ENCODE results near the gene MACROD2.
"Not testable (repeated sequence)": the region's sequence is repeated elsewhere in the genome, so short reads cannot be mapped to it uniquely, and the experiment has no call there.

Gene MACROD2

DNA sequence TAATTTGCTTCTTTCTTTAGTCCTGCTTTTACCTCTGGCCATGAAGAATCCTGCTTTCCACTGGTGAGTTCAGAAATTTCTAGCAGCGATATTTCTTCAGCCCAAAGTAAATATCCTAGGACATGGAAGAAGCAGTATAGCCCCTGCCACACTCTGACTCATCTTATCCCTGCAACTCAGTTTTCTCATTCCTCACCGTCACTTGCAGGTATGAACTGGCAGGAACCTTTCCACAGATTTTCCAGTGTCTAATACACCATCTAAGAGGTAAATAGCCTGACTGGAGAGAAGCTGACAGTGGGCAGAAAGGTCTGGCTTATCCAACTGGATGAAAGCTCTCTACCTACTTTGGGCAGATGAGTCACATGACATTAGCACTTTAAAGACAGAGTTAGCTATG, 1158.8 kb downstream of the MACROD2 start:
- DNase-seq = no peak

DNA sequence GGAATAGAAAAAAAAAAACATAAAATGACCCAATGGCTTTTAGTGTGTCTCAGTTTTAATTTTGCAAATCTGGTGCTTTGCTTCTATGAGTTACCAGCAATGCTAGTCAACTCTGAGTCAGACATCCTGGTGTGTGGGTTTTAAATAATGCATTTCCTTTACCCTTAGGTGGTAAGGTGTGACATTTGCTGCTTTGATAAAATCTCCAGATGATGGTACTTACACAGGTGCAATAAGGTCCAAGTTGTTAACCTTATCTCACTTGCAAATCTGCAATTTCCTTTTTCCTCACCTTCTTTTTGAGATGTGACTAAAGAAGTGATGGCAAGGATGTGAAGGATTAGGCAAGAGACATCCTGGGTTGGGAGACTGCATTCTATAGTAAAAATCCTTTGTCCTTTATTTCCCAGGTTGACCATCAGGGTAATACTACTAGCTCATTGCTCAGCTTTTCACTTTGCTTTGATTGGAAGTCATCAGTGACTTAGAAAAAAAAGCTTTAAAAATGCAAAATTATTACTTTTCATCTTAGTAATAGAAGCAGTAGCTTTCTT, 1160.6 kb downstream of the MACROD2 start:
- DNase-seq = no peak

DNA sequence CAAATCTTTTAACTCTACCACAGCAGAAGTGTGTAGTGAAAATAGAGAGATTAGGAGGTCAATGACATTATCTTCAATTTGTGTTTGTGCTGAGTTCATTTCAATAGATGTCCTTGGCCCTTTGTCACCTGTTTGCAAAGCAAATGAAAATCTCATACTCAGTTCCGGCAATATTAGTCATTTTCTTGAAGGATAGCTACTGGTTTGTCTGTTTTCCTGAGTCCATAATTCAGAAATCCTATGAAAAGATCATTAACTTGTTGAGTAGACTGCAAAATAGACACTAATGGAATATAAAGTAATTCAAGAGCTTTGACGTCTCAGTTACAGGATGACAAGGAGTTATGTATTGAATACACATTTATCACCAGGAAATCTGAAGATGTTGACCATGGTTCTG, 1163.2 kb downstream of the MACROD2 start:
- no peak for DNase-seq

DNA sequence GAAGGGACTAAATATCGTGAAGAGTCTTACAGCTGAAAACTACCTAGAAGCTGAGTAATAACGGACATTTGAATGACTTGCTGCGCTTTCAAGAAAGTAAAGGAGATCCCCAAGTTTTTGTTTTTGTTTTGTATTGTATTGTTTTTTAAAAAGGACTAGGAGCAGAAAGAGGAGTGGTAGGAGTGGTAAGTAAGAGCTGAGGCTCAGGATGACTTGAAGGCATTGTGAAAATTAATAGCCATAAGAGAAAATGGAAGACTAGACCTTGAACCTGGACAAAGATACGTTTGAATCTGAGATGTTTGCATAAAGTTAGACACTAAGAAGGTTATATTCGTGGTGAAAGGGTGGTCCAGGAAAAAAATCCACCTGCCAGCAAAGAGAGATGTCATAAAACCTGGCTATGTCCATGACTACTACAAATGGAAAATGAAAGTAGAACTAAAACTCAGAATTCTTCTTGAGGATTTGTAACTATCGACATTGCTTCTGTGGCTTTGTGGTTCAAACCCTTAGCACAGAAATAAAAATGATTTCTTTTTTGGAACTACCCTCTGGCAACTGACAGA, 1166.8 kb downstream of the MACROD2 start:
- no peak for DNase-seq

DNA sequence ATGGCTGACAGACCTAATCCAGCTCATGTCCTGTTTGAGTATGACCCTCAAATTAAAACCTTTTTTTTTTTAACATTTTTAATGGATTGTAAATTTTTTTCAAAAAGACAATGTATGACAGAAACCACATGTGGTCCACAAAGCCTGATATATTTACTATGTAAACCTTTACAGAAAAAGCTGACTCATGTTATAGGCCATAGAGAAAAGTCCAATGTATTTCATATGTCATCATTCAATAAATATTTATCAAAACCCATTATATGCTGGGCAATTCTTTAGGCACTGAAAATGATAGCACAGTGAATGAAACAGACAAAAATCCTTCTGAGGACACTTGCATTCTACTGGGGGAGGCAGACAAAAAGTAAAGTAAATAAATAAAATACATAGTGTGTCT, 1168.3 kb downstream of the MACROD2 start:
- no peak for DNase-seq

DNA sequence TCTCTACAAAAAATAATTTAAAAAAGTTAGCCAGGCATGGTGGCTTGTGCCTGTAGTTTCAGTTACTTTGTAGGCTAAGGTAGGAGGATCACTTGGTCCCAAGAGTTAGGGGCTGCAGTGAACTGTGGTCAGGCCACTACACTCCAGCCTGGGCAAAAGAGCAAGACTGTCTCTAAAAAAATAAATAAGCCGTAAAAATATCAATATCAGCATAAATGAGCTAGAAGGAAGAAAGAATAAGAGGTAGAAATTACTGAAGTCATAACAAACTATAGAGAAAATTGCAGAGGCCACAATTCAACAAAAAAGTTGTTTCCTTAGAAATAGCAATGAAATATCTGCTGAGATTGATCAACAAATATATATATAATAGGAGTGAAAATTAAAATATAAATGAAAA, 1169.4 kb downstream of the MACROD2 start:
- DNase-seq = no peak

DNA sequence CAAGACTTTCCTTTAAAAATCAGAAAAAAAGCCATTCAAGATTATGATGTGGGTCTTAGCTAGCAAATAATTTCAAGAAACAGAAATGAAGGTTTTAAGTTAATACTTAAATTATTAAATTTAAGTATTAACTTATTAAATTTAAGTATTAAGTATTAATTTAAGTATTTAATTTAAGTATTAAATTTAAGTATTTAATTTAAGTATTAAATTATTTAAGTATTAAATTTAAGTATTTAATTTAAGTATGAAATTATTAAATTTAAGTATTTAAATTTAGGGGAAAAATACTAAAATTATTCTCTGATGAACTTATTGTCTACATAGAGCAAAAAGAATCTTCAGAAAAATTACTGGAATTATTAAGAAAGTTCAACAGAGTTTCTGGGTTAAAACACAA, 1171.4 kb downstream of the MACROD2 start:
- no peak for DNase-seq

DNA sequence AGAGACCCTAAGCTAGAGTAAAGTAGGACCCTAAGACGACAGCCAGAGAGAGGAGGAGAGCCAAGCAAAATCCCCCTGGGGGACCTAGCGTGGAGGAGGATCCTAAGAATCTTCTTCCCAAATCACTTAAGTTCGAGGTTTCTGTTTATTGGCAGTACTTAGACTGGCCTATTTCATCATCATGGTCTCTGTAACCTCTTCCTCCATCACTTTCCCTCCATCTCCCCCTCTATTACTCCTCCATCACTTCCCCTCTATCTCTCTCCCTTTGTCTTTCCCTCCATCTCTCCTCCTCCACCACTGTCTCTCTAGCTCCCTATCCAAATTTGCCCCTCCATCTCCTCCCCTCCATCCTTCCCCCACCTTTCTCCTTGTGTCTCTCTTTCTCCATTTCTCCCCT, 1175.7 kb downstream of the MACROD2 start:
- DNase-seq = no peak

DNA sequence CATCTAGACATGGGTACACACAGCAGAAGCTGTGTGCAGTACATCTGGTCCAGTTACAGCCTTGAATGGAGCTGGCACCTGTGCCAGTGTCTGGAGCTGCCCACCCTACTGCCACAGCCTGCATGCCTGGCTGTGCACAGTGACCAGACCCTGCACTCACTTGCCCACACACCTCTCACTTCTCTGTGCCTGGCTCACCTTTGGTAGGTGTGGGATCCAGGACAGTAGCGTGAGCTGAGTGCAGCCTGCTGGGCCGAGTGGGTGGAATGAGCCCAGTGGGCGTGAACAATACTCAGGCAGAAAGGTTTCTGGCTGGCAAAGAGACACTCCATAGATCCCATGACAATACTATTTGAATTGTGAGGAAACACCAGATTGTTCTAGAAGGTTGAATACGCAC, 1181.6 kb downstream of the MACROD2 start:
- DNase-seq = no peak

DNA sequence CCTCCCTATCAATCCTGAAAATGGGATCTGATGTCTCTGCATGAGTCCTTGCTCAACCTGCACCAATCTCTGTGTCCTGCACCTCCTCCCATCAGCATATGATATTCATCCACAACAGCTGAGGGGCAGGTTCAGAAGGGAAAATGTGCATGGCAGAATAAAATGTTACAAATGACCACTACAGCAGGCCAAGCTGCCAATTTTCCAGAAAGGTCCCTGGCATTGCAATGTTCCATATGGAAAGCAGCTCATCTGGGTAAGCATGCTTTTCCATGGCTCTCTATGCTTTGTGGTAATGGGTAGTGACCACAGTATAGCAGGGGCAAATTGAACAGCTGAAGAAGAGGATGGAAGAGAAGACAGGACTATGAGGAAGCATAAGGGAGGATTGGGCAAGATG, 1183.3 kb downstream of the MACROD2 start:
- no peak for DNase-seq

DNA sequence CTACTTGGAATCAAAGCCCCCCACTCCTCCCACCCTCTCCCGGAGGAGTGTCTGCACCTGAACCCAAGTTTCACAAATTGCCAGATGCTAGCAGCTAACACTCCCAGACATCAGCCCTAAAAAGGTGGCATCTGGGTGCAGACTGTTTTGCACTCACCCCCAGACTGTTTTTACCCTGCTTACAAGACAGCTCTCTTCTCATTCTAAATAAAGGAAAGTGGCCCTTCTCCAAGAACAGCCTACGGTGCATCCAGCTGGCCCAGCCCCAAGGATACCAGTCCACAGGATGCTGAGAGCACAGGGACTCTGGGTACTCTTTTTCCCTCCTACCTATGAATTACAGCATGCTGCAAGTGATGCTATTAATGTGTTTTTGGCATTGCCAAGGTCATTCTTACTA, 1184.1 kb downstream of the MACROD2 start:
- no peak for DNase-seq

DNA sequence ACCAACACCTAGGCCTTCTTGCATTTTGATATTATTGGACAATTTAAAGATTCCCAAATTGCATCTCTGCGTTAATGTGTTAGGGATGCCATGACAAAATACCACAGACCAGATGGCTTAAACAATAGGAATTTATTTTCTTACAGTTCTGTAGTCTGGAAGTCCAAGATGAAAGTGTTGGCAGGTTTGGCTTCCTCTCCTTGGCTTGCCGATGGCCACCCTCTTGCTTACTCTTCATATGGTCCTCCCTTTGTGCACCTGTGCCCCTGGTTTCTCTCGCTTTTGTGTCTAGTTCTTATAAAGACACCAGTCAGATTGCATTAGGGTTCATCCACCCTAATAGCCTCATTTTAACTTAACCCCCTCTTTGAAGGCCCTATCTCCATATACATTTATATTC, 1184.5 kb downstream of the MACROD2 start:
- no peak for DNase-seq

DNA sequence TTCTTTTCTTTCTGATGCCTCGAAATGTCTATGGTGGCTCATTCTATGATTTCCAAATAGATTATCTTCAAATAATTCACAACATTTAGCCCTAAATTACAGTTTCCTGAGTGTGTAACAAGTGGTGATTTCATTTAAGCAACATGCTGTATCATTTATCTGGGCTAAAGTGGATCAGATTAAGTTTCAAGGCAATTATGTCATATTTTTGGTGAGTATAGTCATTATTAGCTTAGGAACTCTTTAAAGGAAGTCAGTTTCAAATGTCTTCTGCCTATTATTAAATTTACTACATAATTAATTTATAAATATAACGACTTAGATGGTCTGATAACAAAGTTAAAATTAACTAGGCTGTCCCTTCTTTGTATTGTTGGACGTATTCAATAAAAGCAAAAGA, 1190.0 kb downstream of the MACROD2 start:
- no peak for DNase-seq

DNA sequence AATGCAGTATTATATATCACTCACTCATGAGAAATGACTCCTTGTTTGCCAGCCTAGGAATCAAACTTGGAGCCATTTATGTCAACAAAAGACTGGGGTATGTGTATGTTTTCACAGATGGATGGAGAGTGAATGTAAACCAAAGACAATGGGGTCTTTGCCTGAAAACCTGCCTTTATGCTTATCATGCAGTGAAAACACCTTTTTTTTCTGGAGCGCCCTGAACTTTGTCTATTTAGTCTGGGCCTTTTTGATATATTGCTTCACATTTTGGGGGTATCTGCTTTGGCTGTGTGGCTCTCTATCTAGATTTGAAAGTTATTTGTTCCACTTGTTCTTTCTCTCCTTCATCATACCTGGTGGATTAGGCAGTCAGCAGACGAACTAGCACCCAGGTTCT, 1190.6 kb downstream of the MACROD2 start:
- no peak for DNase-seq

DNA sequence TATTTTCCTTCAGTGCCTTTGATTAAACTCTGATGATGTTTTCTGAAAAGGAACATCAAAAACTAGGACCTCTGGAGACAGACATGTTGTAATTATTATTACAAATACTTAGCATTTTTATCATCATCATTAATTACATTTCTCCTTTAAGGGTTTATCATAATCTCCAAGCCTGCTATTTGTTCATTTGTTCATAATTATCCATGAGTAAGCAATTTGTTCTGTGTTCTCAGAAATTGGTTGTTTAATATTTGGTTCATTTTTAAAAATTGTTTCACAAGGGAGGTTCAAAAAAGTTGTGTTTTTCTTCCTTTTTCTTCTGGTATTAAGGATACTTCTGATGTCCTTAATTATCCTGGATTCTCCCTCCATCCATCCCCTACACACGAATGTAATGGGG, 1192.3 kb downstream of the MACROD2 start:
- no peak for DNase-seq

DNA sequence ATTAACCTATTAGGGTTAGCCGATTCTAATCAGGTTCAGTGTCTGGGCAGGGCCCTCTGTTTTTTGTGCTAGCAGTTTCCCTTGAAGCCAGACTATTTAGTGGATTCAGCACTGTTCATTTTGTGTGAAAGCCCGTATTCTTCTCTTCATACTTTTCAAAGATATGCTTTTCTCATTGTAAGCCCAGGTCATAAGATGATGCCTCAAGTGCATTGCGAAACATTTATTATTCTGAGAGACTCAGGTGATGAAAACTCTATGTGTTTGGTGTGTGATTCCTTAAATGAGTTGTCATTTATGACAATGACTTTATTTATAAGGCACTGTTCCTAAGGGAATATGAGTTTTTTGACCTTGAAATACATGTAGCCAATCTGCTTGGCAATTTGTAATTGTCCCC, 1193.1 kb downstream of the MACROD2 start:
- DNase-seq = no peak

DNA sequence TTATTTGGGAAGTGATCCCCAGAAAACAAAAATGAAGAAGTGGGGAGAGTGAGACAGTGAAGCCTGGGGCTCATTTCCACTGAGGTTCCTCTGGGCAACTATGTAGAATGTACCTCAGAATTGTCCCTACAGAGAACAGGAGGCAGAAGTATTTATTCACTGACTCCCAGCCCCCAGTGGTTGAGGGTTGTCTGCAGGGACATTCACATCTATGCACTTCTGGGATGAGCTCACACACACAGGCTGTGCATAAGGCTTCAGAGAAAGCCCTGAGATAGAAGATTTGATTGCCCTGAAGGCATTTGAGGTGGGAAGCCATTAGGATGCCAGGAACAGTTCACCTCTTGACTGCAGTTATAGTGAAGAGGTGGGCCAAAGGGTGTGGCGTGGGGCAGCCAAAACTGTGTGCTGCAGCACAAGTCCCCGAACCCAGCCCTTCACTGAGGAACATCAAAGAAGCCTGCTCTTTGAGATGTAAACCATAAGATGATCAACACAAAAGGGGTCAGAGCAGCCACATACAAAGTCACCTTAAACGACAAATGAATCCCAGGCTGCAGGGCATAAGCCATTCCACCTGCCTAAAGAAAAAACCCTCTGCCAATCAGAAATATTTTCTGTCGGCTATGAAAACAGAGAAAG, 1195.9 kb downstream of the MACROD2 start:
- no peak for DNase-seq

DNA sequence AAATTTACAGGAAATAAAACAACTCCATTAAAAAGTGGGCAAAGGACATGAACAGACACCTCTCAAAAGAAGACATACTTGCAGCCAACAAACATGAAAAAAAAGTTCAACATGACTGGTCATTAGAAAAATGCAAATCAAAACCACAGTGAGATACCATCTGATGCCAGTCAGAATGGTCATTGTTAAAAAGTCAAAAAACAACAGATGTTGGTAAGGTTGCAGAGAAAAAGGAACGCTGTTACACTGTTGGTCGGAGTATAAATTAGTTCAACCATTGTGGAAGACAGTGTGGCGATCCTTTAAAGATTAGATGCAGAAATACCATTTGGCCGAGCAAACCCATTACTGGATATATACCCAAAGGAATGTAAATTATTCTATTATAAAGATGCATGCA, 1200.1 kb downstream of the MACROD2 start:
- DNase-seq = no peak

DNA sequence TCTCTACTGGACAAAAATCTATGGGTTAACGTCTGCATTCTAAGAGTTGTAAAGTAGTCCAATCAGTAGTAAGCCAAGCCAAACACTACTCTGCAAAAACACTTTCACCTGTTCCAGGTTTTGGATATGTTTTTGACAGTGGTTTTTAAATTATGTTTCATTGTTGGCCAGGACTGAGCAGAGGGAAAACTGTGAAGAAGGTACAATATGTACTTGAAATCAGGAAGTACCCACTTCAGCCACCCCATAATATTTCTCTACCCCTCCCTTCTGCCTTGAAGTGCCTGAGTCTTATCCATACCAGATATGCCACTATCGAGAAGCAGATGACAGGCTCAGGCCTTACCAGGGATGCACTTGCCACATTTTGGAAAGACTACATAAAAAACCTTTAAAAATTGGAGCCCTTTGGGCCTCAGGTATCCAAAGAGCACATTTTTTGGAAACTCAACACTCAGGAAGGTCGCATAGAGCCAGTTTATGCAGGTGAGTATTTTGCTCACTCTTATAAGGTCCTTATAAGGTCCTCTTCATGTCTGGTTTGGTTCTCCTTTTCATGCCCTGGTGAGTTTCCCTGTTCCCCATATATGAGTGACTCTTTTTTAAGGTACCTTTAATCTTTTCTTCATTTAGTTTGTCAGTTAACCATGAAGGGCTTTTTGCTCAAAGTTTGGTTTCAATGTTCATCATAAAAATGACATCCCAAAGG, 1201.4 kb downstream of the MACROD2 start:
- DNase-seq = no peak

DNA sequence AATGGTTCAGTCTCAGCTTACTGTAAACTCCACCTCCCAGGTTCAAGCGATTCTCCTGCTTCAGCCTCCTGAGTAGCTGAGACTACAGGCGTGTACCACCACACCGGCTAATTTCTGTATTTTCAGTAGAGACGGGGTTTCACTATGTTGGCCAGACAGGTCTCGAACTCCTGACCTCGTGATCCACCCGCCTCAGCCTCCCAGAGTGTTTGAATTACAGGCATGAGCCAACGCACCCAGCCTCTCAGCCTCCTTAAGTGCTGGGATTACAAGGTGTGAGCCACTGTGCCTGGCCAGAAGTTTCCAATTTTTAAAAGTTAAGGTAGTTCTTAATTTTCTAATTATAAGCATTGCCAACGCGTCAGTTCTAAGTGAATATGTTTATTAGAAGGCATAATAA, 1202.7 kb downstream of the MACROD2 start:
- not testable (repeated sequence) for DNase-seq

DNA sequence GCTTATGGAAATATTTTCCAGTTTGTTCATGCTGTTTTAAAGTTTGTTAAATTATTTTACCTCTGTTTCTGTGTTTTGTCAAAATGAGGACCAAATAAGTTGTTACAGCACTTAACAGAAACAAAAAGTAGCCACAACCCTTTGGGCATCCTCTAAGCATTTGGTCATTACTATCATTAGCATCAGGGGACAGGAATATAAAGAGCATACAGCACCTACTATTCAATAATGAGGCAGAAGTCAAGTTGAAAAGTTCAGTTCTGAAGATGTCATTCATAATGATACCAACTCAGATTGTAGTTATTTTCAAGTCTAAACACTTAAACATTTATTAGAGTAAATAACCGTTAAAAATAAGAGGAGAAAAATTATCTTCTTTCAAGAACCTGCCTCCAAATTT, 1204.4 kb downstream of the MACROD2 start:
- DNase-seq = no peak

DNA sequence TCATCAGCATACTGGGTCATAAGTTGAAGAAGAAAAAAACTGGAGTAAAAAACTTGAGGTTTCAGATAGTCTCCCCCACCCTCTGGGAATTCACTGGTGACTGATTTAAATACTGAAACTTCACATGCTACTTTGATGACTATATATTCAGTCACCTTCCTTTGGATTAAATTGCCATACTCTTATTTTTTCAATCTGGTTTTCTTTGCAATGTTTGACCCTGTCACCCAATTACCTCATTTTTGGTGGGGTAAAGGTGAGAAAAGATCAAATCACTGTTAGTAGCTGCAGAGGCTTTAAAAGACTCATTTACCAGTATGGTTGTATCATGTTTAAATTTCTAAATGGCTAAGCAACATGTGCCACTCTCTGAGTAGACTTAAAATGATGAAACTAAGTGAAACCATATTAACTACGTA, 1204.8 kb downstream of the MACROD2 start:
- DNase-seq = no peak

DNA sequence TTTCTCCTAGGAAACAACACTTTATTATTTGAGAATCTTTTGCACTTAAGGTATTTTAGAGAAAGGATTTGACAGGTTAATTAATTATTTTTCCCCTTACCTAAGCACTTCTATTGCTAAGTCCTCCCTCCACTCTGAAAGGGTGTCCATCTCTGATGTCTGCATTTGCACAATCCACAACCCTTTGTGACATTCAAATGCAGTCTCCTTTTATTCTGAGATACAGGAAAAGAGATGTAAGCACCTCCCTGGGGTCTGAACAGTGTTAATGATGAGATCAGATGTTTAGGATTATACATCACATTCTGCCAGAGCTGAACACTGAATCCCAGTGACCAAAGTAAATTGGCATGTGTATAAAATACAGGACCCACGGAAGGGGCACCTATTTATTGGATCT, 1206.3 kb downstream of the MACROD2 start:
- no peak for DNase-seq

DNA sequence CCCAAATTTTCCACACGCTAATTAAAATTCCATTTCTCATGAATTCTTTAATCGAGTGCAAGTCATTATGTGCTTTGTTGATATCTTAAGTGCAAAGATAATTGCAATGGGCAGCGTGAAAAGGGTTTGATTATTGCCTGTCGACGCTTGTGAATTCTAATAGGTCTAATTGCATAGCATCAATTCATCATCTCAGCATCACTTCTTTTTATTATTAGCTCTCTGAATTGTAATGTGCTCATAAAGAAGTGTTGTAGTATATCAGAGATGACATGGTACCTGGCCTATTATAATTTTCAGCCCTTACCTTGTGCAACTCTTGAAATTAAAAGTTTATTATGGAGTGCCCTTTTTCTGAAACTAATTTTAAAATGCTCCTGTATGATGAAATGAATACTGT, 1208.9 kb downstream of the MACROD2 start:
- DNase-seq = no peak
